ENCODE measurements around the gene COX15.

COX15 gene

DNA sequence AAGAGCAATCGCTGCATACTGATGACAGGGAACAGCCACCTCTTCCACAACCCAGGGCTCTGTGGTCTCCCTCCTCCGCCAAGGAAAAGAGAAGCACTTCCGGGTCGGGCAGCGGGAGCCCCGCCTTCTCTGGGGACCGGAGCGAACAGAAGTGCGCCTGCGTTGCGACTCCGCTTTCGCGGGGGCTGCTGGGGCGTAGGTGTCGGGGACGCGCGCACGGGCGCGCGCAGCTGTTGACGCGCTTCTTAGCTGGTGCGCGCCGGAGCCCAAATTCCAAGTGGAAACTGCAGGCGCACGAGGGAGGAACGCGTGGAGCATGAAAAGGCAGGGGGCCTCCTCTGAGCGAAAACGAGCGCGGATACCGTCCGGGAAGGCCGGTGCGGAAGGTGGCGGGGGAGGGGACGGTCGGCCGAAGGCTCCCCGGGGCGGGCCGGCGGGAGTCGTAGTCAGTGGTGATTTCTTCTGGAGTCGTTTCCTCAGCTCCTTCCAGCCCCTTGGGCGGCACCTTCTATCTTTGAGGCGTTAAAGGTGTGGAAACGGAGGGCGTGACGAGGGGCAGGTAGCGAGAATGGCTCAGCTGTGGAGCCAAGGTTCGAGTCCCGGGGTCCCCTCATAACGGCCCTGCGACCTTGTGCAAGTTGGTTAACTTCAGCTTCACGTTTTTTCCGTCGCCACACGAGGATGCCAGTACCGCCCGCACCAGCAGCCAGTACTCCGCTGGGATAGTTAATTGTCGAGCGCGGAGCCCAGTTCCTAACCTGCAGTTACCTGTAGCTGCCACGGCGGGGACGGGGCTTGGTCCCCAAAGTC lies at the start of gene COX15, which contains the start of gene CUTC:
TSS of gene COX15 (minus strand) at position 95 of the 810 bp plus-strand sequence. CDS start at position 17, 78 bp downstream.
TSS of gene CUTC (plus strand) at position 202 of the 810 bp plus-strand sequence. CDS start at position 317, 115 bp downstream.
- Mint-ChIP-seq H3K27ac (peak within 1 kb of the TSS; percentile 93 to 99 (median 99)), H3K36me3 (ENCODE audit: low read depth) (peaks cover 33% of the 10 kb centered on the region), H3K9me3 (no peaks in the 10 kb centered on the region), H3K27me3 (ENCODE audit: low read depth) (no peaks in the 10 kb centered on the region), H3K4me1 (peaks cover 18% of the 10 kb centered on the region), H3K4me3 (peak within 1 kb of the TSS; percentile 98 to 100 (median 100))
- TF ChIP-seq, protein P1, sequence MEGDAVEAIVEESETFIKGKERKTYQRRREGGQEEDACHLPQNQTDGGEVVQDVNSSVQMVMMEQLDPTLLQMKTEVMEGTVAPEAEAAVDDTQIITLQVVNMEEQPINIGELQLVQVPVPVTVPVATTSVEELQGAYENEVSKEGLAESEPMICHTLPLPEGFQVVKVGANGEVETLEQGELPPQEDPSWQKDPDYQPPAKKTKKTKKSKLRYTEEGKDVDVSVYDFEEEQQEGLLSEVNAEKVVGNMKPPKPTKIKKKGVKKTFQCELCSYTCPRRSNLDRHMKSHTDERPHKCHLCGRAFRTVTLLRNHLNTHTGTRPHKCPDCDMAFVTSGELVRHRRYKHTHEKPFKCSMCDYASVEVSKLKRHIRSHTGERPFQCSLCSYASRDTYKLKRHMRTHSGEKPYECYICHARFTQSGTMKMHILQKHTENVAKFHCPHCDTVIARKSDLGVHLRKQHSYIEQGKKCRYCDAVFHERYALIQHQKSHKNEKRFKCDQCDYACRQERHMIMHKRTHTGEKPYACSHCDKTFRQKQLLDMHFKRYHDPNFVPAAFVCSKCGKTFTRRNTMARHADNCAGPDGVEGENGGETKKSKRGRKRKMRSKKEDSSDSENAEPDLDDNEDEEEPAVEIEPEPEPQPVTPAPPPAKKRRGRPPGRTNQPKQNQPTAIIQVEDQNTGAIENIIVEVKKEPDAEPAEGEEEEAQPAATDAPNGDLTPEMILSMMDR (IDR thresholded peaks at IDR 0.05; ENCODE audit: unreplicated experiment in 3 of 3), result peak; percentile 37 to 47 (median 43)

DNA sequence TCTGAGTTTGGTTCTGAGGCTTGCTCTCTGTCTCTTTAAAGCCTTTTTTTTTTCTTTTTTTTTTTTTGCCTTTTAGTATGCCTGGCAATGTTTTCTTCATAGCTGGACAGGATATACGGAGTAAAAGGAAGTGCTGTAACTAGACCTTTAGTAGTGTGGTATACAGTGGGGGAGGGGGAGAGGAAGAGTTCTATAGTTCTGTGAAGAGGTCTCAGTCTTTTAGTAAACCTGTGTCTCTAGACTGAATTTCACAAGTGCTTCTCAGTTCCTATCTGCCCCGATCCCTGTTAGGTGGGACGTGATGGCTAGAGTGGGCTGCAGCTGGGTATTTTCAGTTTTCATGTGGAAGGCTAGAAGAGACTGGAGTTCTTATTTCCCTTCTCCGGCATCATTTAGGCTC lies 47.4 kb upstream of the COX15 start:
- H3K27me3 Mint-ChIP-seq (ENCODE audit: low read depth), result peaks cover 4% of the 10 kb centered on the region
- H3K36me3 Mint-ChIP-seq (ENCODE audit: low read depth), result no peaks in the 10 kb centered on the region
- H3K9me3 Mint-ChIP-seq, result no peaks in the 10 kb centered on the region
- peaks cover 32% of the 10 kb centered on the region for H3K4me1 Mint-ChIP-seq
- TF ChIP-seq, protein P1 (IDR thresholded peaks at IDR 0.05; ENCODE audit: unreplicated experiment in 3 of 3), result no peak
- peak overlapping the region; percentile 94 to 97 (median 95) for H3K27ac Mint-ChIP-seq
- H3K4me3 Mint-ChIP-seq, result peak overlapping the region; percentile 10 to 45 (median 29)

DNA sequence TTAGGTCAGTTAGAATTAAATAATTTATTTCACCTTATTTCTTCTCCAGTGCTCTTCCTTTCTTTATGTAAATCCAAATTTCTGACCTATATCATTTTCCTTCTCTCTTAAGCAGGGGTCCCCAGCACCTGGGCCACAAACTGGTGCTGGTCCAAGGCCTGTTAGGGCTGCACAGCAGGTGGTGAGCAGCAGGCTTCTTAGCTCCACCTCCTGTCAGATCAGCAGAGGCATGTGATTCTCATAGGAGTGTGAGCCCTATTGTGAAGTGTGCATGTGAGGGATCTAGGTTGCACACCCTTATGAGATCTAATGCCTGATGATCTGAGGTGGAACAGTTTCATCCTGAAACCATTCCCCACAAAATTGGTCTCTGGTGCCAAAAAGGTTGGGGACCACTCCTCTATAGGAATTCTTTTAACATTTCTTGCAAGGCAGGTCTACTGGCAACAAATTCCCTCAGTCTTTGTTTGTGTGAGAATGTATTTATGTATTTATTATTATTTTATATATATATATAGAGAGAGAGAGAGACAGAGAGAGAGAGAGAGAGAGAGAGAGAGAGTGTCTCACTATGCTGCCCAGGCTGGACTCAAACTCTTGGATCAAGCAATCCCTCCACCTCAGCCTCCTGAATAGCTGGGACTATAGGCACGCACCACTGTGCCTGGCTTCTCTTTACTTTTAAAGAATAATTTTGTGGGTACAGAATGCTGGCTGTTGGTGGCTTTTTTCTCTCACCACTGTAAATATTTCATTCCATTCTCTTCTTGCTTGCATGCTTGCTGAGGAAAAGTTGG lies 46.2 kb upstream of the COX15 start:
- TF ChIP-seq, protein P1 (IDR thresholded peaks at IDR 0.05; ENCODE audit: unreplicated experiment in 3 of 3), result no peak
- H3K4me1 Mint-ChIP-seq, result peaks cover 27% of the 10 kb centered on the region

DNA sequence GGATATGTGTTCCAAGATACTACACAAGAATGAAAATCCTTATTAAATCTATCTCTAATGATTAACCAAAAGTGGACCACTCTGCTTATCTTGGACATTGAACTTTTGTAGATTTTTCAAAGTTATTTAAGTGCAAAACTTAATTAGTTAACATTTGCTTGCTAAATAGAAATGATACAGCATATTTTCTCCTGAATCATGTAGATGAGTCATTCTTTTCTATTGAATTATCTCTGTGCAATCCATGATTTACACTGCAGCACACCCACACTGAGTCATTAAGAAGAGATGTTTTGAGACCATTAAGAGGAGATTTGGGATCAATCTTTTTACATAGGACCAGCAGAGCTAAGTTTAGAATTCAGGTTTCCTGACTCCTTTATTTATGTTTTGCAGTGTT lies 43.9 kb upstream of the COX15 start:
- Mint-ChIP-seq H3K27me3 (ENCODE audit: low read depth) (peaks cover 4% of the 10 kb centered on the region), H3K4me3 (no peak overlapping the region), H3K27ac (peak overlapping the region; percentile 40 to 62 (median 54)), H3K36me3 (ENCODE audit: low read depth) (no peaks in the 10 kb centered on the region), H3K4me1 (peaks cover 19% of the 10 kb centered on the region), H3K9me3 (no peaks in the 10 kb centered on the region)
- TF ChIP-seq, protein P1 (IDR thresholded peaks at IDR 0.05; ENCODE audit: unreplicated experiment in 3 of 3), result no peak

More for the DNA sequence above, 46.2 kb upstream of the COX15 start:
- H3K4me3 Mint-ChIP-seq, result no peak overlapping the region
- H3K27me3 Mint-ChIP-seq (ENCODE audit: low read depth), result peaks cover 4% of the 10 kb centered on the region
- no peaks in the 10 kb centered on the region for H3K36me3 Mint-ChIP-seq (ENCODE audit: low read depth)
- H3K9me3 Mint-ChIP-seq, result no peaks in the 10 kb centered on the region
- peak overlapping the region; percentile 57 to 97 (median 95) for H3K27ac Mint-ChIP-seq

DNA sequence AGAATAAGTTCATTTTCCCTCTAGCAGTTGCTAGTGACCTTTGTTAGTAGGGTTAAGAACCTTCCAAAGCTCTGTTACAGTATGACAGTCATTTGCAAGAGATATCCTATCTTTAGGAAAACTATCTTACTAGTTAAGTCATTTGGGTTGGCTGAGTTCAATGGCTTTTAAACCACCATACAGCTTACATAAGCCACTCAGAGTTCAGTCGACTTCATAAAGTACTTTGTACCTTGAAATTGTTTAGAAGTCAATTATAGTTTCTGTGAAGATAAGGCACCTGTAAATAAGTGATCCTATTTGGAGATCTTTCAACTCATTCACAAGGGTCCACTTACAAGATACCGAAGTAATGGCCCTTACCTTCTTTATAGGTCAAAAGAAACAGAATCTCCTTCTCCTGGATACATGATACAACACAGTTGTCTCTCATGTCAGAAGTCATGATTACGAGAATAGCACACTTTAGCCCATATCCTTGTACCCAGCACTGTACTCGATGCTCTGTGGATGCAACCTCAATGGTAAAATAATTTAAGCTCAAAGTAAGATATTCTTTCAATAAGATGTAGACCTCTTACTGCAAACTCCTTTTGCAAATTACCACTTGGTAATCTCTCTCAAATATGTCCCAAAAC lies 38.6 kb upstream of the COX15 start:
- no peaks in the 10 kb centered on the region for H3K27me3 Mint-ChIP-seq (ENCODE audit: low read depth)
- TF ChIP-seq, protein P1 (IDR thresholded peaks at IDR 0.05; ENCODE audit: unreplicated experiment in 3 of 3), result no peak
- no peak overlapping the region for H3K4me3 Mint-ChIP-seq
- no peak overlapping the region for H3K27ac Mint-ChIP-seq
- no peaks in the 10 kb centered on the region for H3K36me3 Mint-ChIP-seq (ENCODE audit: low read depth)
- H3K4me1 Mint-ChIP-seq, result no peaks in the 10 kb centered on the region
- no peaks in the 10 kb centered on the region for H3K9me3 Mint-ChIP-seq
